ENCODE results near the gene MRAS. TPM values are rescaled to one million over a fixed set of nuclear protein-coding genes. Genes with fewer than 3 reads are reported as not detected.

The MRAS gene
- total RNA-seq, 1 experiment from 2014 or later = 13.2 TPM

- no TSS peak for BruUV-seq (replicated peaks)
- Mint-ChIP-seq H3K36me3 (ENCODE audit: insufficient read depth, unreplicated experiment) (no peaks in the 10 kb centered on the region), H3K4me1 (ENCODE audit: low read depth, unreplicated experiment) (no peaks in the 10 kb centered on the region), H3K4me3 (ENCODE audit: low read depth, unreplicated experiment) (no peak overlapping the region), H3K27ac (ENCODE audit: unreplicated experiment) (no peak overlapping the region), H3K27me3 (ENCODE audit: unreplicated experiment) (peaks cover 42% of the 10 kb centered on the region), H3K9me3 (ENCODE audit: low read depth, unreplicated experiment) (no peaks in the 10 kb centered on the region)
- CTCF ChIA-PET = no interaction called here
- intact Hi-C loops (cut with micrococcal nuclease; ENCODE audit: unreplicated experiment) = no loop called here
- TF ChIP-seq, protein P1, sequence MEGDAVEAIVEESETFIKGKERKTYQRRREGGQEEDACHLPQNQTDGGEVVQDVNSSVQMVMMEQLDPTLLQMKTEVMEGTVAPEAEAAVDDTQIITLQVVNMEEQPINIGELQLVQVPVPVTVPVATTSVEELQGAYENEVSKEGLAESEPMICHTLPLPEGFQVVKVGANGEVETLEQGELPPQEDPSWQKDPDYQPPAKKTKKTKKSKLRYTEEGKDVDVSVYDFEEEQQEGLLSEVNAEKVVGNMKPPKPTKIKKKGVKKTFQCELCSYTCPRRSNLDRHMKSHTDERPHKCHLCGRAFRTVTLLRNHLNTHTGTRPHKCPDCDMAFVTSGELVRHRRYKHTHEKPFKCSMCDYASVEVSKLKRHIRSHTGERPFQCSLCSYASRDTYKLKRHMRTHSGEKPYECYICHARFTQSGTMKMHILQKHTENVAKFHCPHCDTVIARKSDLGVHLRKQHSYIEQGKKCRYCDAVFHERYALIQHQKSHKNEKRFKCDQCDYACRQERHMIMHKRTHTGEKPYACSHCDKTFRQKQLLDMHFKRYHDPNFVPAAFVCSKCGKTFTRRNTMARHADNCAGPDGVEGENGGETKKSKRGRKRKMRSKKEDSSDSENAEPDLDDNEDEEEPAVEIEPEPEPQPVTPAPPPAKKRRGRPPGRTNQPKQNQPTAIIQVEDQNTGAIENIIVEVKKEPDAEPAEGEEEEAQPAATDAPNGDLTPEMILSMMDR (IDR thresholded peaks at IDR 0.05; ENCODE audit: unreplicated experiment) = no peak
- no peak for DNase-seq
These were observed 92.9 kb downstream of the MRAS start for GRCh38 chr3:138441256-138441655.

DNA sequence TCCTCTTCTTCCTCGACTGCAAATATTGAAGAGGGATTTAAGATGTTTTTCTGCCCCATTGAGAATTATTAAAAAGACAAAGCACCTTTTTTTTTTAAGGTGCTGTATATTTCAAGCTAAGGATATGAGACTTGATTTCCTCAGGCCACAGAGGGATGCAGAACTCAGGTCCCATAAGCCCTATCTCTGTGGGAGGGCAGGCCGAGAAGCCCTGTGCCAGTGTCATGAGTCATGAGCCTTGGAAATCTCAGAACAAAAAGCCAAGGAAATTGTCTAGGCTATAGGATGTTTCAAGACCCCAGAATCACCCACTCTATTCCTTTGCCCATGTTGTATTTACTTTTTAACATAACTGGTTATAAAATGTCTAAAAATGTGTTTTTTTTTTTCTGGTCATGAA lies 93.4 kb downstream of the MRAS start:
- Mint-ChIP-seq H3K4me1 (ENCODE audit: low read depth, unreplicated experiment) (no peaks in the 10 kb centered on the region), H3K27me3 (ENCODE audit: unreplicated experiment) (peaks cover 37% of the 10 kb centered on the region), H3K27ac (ENCODE audit: unreplicated experiment) (no peak overlapping the region), H3K9me3 (ENCODE audit: low read depth, unreplicated experiment) (no peaks in the 10 kb centered on the region), H3K36me3 (ENCODE audit: insufficient read depth, unreplicated experiment) (no peaks in the 10 kb centered on the region), H3K4me3 (ENCODE audit: low read depth, unreplicated experiment) (no peak overlapping the region)
- TF ChIP-seq, protein P1 (IDR thresholded peaks at IDR 0.05; ENCODE audit: unreplicated experiment) = no peak
- CTCF ChIA-PET = interaction anchor here (1.0 kb wide), 1 partner anchor 24 kb away, joined by 3 read pairs; no protein-coding TSS in a partner anchor
- no peak for DNase-seq
- no TSS peak for BruUV-seq (replicated peaks)
- intact Hi-C loops (cut with micrococcal nuclease; ENCODE audit: unreplicated experiment) = no loop called here

DNA sequence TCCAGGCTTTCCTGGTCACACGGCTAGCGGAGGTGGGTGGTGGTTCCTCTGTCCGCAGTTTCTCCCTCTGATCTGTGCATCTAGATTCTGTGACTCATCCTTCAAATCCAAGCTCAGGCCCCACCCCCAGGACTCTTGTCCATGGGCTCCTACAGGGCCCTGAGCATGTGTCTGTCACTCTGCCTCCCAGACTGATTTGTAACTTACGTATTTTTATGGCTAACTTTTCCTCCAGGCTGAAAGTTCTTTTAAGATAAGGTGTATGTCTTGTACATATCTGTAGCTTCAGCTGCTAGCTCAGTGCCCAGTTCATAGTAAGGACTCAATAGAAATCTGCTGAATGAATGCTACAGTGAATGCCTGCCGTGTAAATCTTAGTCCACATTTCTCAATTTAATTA lies 94.1 kb downstream of the MRAS start:
- H3K4me1 Mint-ChIP-seq (ENCODE audit: low read depth, unreplicated experiment) = no peaks in the 10 kb centered on the region
- no peaks in the 10 kb centered on the region for H3K36me3 Mint-ChIP-seq (ENCODE audit: insufficient read depth, unreplicated experiment)
- TF ChIP-seq, protein P1 (IDR thresholded peaks at IDR 0.05; ENCODE audit: unreplicated experiment) = no peak
- no TSS peak for BruUV-seq (replicated peaks)
- intact Hi-C loops (cut with micrococcal nuclease; ENCODE audit: unreplicated experiment) = no loop called here
- H3K9me3 Mint-ChIP-seq (ENCODE audit: low read depth, unreplicated experiment) = no peaks in the 10 kb centered on the region
- DNase-seq = peak; percentile 42
- no peak overlapping the region for H3K4me3 Mint-ChIP-seq (ENCODE audit: low read depth, unreplicated experiment)
- peaks cover 30% of the 10 kb centered on the region for H3K27me3 Mint-ChIP-seq (ENCODE audit: unreplicated experiment)
- CTCF ChIA-PET = interaction anchor here (0.7 to 1.0 kb wide), 2 partner anchors 11 to 25 kb away, joined by 3 read pairs; no protein-coding TSS in a partner anchor
- no peak overlapping the region for H3K27ac Mint-ChIP-seq (ENCODE audit: unreplicated experiment)

GRCh38 chr3:138443091-138443490 lies 94.7 kb downstream of the MRAS start:
- Mint-ChIP-seq H3K27ac (ENCODE audit: unreplicated experiment) (no peak overlapping the region), H3K4me3 (ENCODE audit: low read depth, unreplicated experiment) (no peak overlapping the region), H3K4me1 (ENCODE audit: low read depth, unreplicated experiment) (no peaks in the 10 kb centered on the region), H3K9me3 (ENCODE audit: low read depth, unreplicated experiment) (no peaks in the 10 kb centered on the region), H3K36me3 (ENCODE audit: insufficient read depth, unreplicated experiment) (no peaks in the 10 kb centered on the region), H3K27me3 (ENCODE audit: unreplicated experiment) (peaks cover 23% of the 10 kb centered on the region)
- DNase-seq = no peak
- TF ChIP-seq, protein P1 (IDR thresholded peaks at IDR 0.05; ENCODE audit: unreplicated experiment) = no peak
- no TSS peak for BruUV-seq (replicated peaks)
- intact Hi-C loops (cut with micrococcal nuclease; ENCODE audit: unreplicated experiment) = no loop called here
- CTCF ChIA-PET = no interaction called here

All from Calu3 (cell line).